NB4 (cell line): ENCODE results near the gene TNFAIP6.
A peak's percentile ranks its signal among the peaks of the same experiment; 100 is the strongest.

ENCODE experiments used
- DNase-seq: peaks from one replicate; pipeline ENCODE4 v3.0.0; 2010; ENCODE audit warnings: low read depth
- H3K4me3 ChIP-seq: one replicate; pipeline ENCODE4 v1.5.1; 2011; ENCODE audit warnings: mild to moderate bottlenecking, low read depth, low read length, moderate library complexity
- MYC ChIP-seq: IDR thresholded peaks from 2 replicates; pipeline ENCODE4 v1.6.1; 2011; ENCODE audit warnings: low read depth, low read length
- POLR2A ChIP-seq: IDR thresholded peaks from 2 replicates; pipeline ENCODE4 v1.6.1; 2011; ENCODE audit warnings: mild to moderate bottlenecking; ENCODE audit not compliant: insufficient read length; ENCODE audit errors: extremely low read depth
- TF ChIP-seq, protein P1 (sequence below): IDR thresholded peaks from 2 replicates; pipeline ENCODE4 v1.6.1; 2011; ENCODE audit warnings: low read depth, low read length
- TF ChIP-seq, protein P2 (sequence below): IDR thresholded peaks from one replicate; pipeline ENCODE4 v1.5.1; 2012; ENCODE audit warnings: low read depth, low read length

TNFAIP6 gene

DNA sequence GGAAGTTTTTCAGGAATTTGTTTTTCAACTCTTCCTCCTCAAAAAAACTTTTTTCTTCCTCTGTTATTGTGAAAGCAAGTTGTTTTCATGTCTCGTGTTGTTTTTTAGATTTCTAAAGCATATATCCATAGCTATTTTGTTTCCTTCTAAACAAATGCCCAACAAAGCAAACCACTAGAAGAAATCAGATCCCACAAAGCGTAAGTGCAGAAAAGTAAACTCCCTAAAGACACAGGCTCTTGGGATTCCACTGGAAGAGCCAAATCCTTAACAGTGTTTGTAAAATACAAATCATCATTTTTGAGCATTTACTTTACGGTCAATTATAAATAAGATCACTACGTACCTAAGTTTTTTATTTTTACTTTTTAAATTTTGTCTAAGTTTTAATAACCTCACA is 30.6 kb downstream of the TNFAIP6 start:
- no peak for DNase-seq
- H3K4me3 ChIP-seq = no peak overlapping the region
- TF ChIP-seq, protein P1, sequence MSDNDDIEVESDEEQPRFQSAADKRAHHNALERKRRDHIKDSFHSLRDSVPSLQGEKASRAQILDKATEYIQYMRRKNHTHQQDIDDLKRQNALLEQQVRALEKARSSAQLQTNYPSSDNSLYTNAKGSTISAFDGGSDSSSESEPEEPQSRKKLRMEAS = no peak

DNA sequence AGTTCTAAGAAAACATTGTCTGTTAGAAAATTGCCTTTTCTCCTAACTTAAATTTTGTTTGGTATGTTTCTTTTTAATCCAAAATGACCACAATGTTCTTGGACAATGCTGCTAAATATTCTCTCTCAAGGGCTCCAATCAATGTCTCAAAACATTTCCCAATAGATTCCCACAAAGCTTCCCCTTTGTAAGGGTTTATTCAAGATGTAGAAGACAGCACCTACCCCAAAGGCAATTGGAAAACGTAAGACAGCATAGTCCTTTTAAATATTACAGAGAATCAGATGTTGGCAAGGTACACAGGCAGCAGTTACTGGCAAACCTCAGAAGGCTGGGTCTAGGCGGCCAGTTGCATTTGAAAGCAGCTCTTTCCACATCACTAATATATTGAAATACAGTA is 34.0 kb downstream of the TNFAIP6 start:
- TF ChIP-seq, protein P2, sequence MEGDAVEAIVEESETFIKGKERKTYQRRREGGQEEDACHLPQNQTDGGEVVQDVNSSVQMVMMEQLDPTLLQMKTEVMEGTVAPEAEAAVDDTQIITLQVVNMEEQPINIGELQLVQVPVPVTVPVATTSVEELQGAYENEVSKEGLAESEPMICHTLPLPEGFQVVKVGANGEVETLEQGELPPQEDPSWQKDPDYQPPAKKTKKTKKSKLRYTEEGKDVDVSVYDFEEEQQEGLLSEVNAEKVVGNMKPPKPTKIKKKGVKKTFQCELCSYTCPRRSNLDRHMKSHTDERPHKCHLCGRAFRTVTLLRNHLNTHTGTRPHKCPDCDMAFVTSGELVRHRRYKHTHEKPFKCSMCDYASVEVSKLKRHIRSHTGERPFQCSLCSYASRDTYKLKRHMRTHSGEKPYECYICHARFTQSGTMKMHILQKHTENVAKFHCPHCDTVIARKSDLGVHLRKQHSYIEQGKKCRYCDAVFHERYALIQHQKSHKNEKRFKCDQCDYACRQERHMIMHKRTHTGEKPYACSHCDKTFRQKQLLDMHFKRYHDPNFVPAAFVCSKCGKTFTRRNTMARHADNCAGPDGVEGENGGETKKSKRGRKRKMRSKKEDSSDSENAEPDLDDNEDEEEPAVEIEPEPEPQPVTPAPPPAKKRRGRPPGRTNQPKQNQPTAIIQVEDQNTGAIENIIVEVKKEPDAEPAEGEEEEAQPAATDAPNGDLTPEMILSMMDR = no peak
- TF ChIP-seq, protein P1 = no peak
- TF ChIP-seq MYC = no peak
- no peak for DNase-seq
- H3K4me3 ChIP-seq = no peak overlapping the region

DNA sequence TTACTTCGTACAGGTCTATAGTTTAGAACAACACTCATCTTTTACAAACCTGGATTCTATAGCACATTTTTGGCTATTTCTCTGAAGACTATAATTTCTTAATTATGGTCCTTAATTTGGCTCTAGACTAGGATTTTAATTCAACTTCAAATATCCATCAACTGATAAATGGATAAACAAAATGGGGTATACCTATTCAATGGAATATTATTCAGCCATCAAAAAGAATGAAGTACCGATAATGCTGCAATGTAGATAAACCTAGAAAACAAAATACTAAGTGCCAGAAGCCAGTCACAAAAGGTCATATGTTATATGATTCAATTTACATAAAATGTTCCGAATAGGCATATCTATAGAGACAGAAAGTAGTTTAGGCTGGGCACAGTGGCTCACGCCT is 37.1 kb downstream of the TNFAIP6 start:
- H3K4me3 ChIP-seq = no peak overlapping the region
- DNase-seq = no peak
- TF ChIP-seq POLR2A = no peak
- no peak for TF ChIP-seq MYC
- TF ChIP-seq, protein P2 = no peak
- TF ChIP-seq, protein P1 = no peak

DNA sequence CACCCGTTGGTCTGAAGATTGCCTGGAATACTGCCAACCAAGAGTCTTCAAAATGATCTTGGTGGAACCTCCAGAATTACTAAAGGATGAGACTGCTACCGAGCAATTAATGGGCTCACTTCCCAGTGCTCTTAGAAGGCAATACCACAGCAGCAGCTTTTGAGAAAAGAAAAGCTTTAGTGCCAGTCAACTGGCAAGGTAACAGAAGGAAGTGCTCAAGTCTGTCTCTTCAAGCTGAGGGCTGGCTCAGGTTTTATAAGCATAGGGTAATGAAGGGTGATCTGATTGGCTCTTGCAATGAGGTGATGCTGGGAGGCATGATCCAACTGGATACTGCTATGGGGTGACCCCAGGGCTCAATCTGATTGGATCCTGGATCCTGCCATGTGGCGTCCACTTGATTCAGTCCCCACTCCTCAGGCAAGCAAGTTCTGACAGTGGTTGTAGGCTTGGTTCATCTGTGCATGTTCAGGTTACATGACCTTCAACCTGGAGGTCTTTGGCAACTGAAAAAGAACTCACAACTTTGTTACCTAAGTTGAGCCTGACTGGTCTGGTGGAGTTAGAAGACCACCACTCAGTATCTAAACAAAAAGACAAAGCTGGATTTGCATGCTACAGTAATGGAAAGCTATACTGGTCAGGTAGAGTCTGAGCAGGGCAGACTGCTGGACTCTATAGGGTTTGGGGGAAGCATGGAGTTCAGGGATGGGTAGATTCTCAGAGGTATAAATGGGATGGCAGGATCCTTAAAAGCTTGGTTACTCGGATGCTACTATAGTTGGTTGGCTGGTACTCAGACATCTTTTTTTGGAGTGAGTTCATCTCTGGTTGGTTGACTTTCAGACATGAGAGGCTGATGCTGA is 38.4 kb downstream of the TNFAIP6 start:
- H3K4me3 ChIP-seq = no peak overlapping the region
- TF ChIP-seq, protein P1 = no peak
- TF ChIP-seq MYC (no peak), POLR2A (no peak)
- TF ChIP-seq, protein P2 = no peak
- DNase-seq = peak; percentile 37

DNA sequence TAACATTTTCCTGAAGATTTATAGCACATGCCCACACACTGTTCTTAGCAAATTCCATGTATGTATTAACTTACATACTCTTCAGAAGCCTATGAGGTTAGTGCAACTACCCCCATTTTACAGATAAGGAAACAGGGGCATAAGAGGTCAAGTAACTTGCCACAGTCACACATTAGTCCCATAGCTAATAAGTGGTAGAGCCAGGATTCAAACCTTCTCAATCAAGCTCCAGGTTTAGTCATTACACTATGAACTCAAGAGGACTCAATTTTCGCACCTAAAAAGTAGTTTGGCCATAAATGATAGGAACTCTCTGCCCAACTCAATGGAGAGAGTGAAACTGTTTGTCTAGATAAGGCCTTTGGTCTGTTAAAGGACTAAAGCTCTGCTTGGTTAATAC is 42.6 kb downstream of the TNFAIP6 start:
- no peak overlapping the region for H3K4me3 ChIP-seq
- no peak for DNase-seq
- TF ChIP-seq POLR2A (no peak), MYC (no peak)
- TF ChIP-seq, protein P2 = no peak

DNA sequence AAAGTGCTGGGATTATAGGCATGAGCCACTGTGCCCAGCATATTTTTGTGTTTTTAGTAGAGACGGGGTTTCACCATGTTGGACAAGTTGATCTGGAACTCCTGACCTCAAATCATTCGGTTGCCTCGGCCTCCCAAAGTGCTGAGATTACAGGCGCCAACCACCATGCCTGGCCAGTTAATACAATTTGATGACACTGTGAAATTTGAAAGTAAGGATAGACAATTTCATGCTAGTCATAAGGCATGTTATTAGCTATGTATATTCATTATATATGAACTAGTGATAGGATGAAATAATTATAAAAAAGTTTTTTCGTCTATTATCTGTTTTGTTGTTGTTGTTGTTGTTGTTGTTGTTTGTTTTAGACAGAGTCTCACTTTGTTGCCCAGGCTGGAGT is 43.8 kb downstream of the TNFAIP6 start:
- no peak for DNase-seq
- no peak overlapping the region for H3K4me3 ChIP-seq
- TF ChIP-seq POLR2A = no peak
- no peak for TF ChIP-seq MYC
- TF ChIP-seq, protein P2 = no peak
- TF ChIP-seq, protein P1 = no peak
